CD4-positive, alpha-beta T cell treated with Interleukin-15 for 1 hour (primary cell): ENCODE data around the gene HSD17B2.

ENCODE experiments used
- DNase-seq: peaks from one replicate; pipeline ENCODE4 v3.0.0-alpha.2; 2020

HSD17B2 gene

GRCh38 chr16:82020051-82020450 lies 15.0 kb upstream of the HSD17B2 start:
- DNase-seq: no peak

GRCh38 chr16:82023206-82023605 lies 11.8 kb upstream of the HSD17B2 start:
- no peak for DNase-seq

- no peak for DNase-seq
Measured at GRCh38 chr16:82024316-82024715, 10.7 kb upstream of the HSD17B2 start.

- no peak for DNase-seq
Measured at GRCh38 chr16:82024883-82025282, 10.2 kb upstream of the HSD17B2 start.

- DNase-seq: no peak
Measured at GRCh38 chr16:82027629-82028064, 7.4 kb upstream of the HSD17B2 start.

- no peak for DNase-seq
Measured at GRCh38 chr16:82031116-82032084, 3.7 kb upstream of the HSD17B2 start.

GRCh38 chr16:82033006-82033405 lies 2.0 kb upstream of the HSD17B2 start:
- DNase-seq: no peak

GRCh38 chr16:82033683-82034300 lies 1.3 kb upstream of the HSD17B2 start:
- DNase-seq: no peak

GRCh38 chr16:82037251-82037650 lies 2.2 kb downstream of the HSD17B2 start:
- DNase-seq: no peak

GRCh38 chr16:82037666-82038065 lies 2.6 kb downstream of the HSD17B2 start:
- no peak for DNase-seq

- no peak for DNase-seq
Measured at GRCh38 chr16:82040296-82040695, 5.2 kb downstream of the HSD17B2 start.

- DNase-seq: no peak
Measured at GRCh38 chr16:82041542-82041941, 6.5 kb downstream of the HSD17B2 start.

GRCh38 chr16:82042144-82042543 lies 7.1 kb downstream of the HSD17B2 start:
- DNase-seq: no peak

GRCh38 chr16:82042846-82043245 lies 7.8 kb downstream of the HSD17B2 start:
- DNase-seq: no peak

GRCh38 chr16:82043680-82044584 lies 8.9 kb downstream of the HSD17B2 start:
- DNase-seq: no peak

GRCh38 chr16:82044585-82044911 lies 9.5 kb downstream of the HSD17B2 start:
- no peak for DNase-seq

GRCh38 chr16:82045465-82045864 lies 10.4 kb downstream of the HSD17B2 start:
- DNase-seq: no peak

- no peak for DNase-seq
Measured at GRCh38 chr16:82046541-82046940, 11.5 kb downstream of the HSD17B2 start.

GRCh38 chr16:82046941-82047340 lies 11.9 kb downstream of the HSD17B2 start:
- DNase-seq: no peak

GRCh38 chr16:82047374-82047773 lies 12.3 kb downstream of the HSD17B2 start:
- DNase-seq: no peak

- no peak for DNase-seq
Measured at GRCh38 chr16:82047787-82048186, 12.7 kb downstream of the HSD17B2 start.

- no peak for DNase-seq
Measured at GRCh38 chr16:82049484-82049883, 14.4 kb downstream of the HSD17B2 start.

- no peak for DNase-seq
Measured at GRCh38 chr16:82050506-82050905, 15.5 kb downstream of the HSD17B2 start.
